HCT116 (cell line): ENCODE data around the gene NPSR1.

Source experiments
- CEBPB ChIP-seq: IDR thresholded peaks from 2 replicates; pipeline ENCODE4 v1.6.1; 2012; ENCODE audit warnings: low read depth
- CTCF ChIP-seq, 3 experiments: fragments of 200-600 bp in 1 of 3; sonication (generic) in 1 of 3; IDR thresholded peaks in 2 of 3; conservative IDR thresholded peaks in 1 of 3; 2 replicates each; pipeline ENCODE4 v1.5.1; 2012 to 2017; ENCODE audit warnings: low read depth in 2 of 3, low read length in 2 of 3, antibody characterized with exemption in 1 of 3, borderline replicate concordance in 1 of 3, control low read depth in 1 of 3, mild to moderate bottlenecking in 1 of 3, mixed read lengths in 1 of 3, mixed run types in 1 of 3, moderate library complexity in 1 of 3; ENCODE audit not compliant: insufficient read depth in 1 of 3
- ELF1 ChIP-seq: IDR thresholded peaks from 2 replicates; pipeline ENCODE4 v1.6.1; 2012; ENCODE audit warnings: low read depth, borderline replicate concordance
- EZH2 ChIP-seq: fragments of 200-600 bp; sonication (generic); IDR thresholded peaks from 2 replicates; pipeline ENCODE4 v1.6.1; 2017; ENCODE audit warnings: antibody characterized with exemption, mixed run types
- MAX ChIP-seq: IDR thresholded peaks from 2 replicates; pipeline ENCODE4 v1.6.1; 2012
- POLR2A ChIP-seq: IDR thresholded peaks from 2 replicates; pipeline ENCODE4 v1.7.0; 2011; ENCODE audit warnings: borderline replicate concordance; ENCODE audit not compliant: insufficient read depth, insufficient read length; ENCODE audit errors: extremely low read depth
- POLR2AphosphoS5 ChIP-seq: IDR thresholded peaks from 2 replicates; pipeline ENCODE4 v1.6.1; 2011; ENCODE audit warnings: mild to moderate bottlenecking, low read depth, low read length, moderate library complexity
- RAD21 ChIP-seq: IDR thresholded peaks from 2 replicates; pipeline ENCODE4 v1.6.1; 2012; ENCODE audit warnings: low read depth, mild to moderate bottlenecking
- SIN3A ChIP-seq: IDR thresholded peaks from 2 replicates; pipeline ENCODE4 v1.6.1; 2012; ENCODE audit warnings: low read depth
- SRF ChIP-seq: IDR thresholded peaks from 2 replicates; pipeline ENCODE4 v1.6.1; 2012; ENCODE audit warnings: low read depth
- TCF7L2 ChIP-seq: IDR thresholded peaks from 2 replicates; pipeline ENCODE4 v1.7.0; 2011; ENCODE audit warnings: borderline replicate concordance, inconsistent platforms; ENCODE audit not compliant: insufficient read depth, insufficient read length; ENCODE audit errors: extremely low read depth
- ZNF274 ChIP-seq: fragments of 200-500 bp; sonication (Bioruptor generic); IDR thresholded peaks from 2 replicates; pipeline ENCODE4 v1.6.1; 2014; ENCODE audit warnings: mild to moderate bottlenecking, low read depth, low read length, inconsistent platforms
- TF ChIP-seq, protein P1 (sequence below): IDR thresholded peaks from 2 replicates; pipeline ENCODE4 v1.6.1; 2011; ENCODE audit warnings: mild to moderate bottlenecking, low read length, moderate library complexity; ENCODE audit not compliant: insufficient replicate concordance; ENCODE audit errors: extremely low read depth
- TF ChIP-seq, protein P2 (sequence below): IDR thresholded peaks from 2 replicates; pipeline ENCODE4 v1.6.1; 2012; ENCODE audit warnings: low read depth

DNA sequence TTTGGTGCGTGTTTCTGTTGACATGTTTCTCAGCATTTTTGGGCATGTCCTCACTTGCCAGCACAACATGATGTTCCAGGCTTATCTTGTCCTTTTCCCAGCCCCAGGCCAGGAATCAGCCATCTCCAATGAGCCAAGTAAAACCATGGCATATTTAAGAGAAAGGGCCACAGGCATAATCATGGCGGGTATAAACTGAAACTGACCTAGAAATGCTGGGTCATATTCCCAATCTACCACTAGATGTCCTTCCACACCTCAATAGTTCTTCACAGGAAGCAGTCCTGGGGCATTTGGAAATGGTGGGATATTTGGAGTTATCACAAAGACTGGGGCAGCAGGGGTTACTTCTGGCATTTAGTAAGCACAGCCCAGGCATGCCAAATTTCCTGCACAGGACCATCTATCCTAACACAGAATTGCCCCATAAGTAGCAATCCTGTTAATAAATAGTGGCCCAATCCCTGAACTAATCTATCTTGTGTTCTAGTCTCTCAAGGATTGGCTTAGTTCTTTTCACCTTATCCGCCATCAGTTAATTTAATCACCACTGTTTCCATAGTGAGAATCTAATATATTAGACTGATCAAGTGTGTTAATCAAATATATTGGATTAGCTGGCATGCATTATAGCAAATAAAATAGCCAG, 101.6 kb downstream of the NPSR1 start:
- TF ChIP-seq SIN3A (no peak), CEBPB (no peak), EZH2 (no peak), CTCF (IDR thresholded peaks at IDR 0.05 in 2 of 3, conservative IDR thresholded peaks at IDR 0.05 in 1 of 3; ENCODE audit: borderline replicate concordance in 1 of 3, insufficient read depth in 1 of 3, low read depth in 2 of 3, low read length in 2 of 3) (peak; percentile 51 to 71 (median 68); a peak in 5 of 6 replicates), RAD21 (peak; percentile 79), POLR2A (no peak), ELF1 (no peak), POLR2AphosphoS5 (no peak), MAX (no peak), SRF (no peak), TCF7L2 (no peak), ZNF274 (no peak)
- TF ChIP-seq, protein P1, sequence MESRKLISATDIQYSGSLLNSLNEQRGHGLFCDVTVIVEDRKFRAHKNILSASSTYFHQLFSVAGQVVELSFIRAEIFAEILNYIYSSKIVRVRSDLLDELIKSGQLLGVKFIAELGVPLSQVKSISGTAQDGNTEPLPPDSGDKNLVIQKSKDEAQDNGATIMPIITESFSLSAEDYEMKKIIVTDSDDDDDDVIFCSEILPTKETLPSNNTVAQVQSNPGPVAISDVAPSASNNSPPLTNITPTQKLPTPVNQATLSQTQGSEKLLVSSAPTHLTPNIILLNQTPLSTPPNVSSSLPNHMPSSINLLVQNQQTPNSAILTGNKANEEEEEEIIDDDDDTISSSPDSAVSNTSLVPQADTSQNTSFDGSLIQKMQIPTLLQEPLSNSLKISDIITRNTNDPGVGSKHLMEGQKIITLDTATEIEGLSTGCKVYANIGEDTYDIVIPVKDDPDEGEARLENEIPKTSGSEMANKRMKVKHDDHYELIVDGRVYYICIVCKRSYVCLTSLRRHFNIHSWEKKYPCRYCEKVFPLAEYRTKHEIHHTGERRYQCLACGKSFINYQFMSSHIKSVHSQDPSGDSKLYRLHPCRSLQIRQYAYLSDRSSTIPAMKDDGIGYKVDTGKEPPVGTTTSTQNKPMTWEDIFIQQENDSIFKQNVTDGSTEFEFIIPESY: no peak
- TF ChIP-seq, protein P2, sequence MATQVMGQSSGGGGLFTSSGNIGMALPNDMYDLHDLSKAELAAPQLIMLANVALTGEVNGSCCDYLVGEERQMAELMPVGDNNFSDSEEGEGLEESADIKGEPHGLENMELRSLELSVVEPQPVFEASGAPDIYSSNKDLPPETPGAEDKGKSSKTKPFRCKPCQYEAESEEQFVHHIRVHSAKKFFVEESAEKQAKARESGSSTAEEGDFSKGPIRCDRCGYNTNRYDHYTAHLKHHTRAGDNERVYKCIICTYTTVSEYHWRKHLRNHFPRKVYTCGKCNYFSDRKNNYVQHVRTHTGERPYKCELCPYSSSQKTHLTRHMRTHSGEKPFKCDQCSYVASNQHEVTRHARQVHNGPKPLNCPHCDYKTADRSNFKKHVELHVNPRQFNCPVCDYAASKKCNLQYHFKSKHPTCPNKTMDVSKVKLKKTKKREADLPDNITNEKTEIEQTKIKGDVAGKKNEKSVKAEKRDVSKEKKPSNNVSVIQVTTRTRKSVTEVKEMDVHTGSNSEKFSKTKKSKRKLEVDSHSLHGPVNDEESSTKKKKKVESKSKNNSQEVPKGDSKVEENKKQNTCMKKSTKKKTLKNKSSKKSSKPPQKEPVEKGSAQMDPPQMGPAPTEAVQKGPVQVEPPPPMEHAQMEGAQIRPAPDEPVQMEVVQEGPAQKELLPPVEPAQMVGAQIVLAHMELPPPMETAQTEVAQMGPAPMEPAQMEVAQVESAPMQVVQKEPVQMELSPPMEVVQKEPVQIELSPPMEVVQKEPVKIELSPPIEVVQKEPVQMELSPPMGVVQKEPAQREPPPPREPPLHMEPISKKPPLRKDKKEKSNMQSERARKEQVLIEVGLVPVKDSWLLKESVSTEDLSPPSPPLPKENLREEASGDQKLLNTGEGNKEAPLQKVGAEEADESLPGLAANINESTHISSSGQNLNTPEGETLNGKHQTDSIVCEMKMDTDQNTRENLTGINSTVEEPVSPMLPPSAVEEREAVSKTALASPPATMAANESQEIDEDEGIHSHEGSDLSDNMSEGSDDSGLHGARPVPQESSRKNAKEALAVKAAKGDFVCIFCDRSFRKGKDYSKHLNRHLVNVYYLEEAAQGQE: no peak
